Activated CD8-positive, alpha-beta memory T cell treated with anti-CD3 and anti-CD28 coated beads, Interleukin-2, amount 50 U/mL, for 1 hour (primary cell): Measurements from ENCODE around the gene ZNF384.

Experiments
- DNase-seq: peaks from one replicate; pipeline ENCODE4 v3.0.0-alpha.2; 2020; ENCODE audit errors: extremely low read depth

Gene ZNF384

DNA sequence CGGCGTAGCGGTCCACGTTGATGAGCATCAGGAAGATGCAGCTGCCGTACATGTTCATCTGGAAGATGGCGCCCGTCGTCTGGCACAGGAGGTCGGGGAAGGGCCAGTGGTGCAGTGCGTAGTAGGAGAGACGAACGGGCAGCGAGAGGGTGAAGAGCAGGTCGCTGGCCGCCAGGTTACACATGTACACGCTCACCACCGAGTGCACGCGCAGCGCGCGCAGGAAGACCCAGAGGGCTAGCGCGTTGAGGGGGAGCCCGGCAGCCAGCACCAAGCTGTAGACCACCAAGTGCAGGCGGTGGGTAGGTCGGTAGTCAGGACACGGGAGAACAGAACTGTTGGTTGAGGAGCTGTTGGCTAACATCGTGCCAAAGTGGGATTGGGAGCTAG lies 68.3 kb downstream of the ZNF384 start:
- DNase-seq: no peak

DNA sequence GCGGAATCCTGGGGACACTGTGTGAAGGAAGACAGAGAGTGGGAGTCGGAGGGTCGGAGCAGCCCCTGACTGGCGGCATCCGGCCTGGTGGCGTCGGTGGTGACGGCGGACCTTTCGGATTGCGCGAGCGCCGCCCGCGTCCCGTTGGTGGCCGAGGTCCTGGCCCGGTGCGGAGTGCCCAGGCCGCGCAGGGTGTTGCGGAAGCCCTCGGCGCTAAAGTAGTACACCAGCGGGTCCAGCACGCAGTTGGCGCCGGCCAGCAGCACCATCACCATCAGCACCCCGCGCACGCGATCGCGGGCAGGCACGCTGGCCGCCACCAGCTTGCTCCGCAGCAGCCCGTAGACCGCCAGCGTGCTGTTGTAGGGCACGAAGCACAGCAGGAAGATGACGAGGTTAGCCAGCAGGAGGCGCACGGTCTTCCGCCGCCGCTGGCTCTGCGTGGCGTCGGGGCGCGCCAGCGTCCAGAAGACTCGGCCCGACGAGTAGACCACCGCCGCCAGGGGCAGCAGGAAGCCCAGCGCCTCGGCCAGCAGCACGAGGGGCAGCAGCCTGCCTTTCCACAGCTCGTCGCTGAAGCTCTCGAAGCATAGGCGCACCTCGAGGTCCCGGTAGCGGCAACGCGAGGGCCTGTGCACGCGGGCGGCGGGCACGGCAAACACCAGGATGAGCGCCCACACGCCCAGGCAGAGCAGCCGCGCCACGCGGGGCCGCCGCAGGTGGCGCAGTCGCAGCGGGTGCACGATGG lies 68.9 kb downstream of the ZNF384 start:
- DNase-seq: no peak

DNA sequence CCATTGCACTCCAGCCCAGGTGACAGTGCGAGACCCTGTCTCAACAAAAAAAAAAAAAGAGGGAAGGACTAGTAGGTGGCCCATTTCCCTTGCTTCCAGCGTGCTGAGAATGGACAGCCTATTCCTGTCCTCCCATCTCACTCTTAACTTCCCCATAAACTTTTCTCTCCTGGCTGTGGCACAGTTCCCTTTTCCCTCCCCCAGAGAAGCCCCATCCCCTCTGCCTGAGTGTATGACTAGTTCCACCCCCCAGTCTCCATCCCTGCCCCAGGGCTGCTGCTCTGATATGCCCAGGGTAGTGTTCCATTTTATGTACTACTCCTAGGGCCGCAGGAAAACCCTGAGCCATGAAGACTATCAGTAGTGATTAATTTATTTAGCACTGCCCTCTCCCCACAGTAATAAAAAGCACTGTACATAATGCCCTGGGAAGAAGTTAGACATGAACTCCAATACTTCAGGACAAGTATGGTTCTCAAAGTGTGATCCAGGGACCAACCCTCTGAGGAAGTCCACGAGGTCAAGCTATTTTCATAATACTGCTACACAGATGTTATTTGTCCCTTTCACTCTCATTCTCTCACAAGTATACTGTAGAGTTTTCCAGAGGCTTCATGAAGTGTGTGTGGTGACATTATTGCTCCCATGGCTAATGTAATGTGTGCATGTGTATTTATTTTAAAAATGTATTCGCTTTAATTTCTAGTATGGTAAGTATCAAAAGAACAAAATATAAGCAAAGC lies 70.5 kb downstream of the ZNF384 start:
- DNase-seq: no peak
